DOHH2 (cell line): ENCODE data around the gene ECHS1.
"Not testable (repeated sequence)": the region's sequence is repeated elsewhere in the genome, so short reads cannot be mapped to it uniquely, and the experiment has no call there.

Source experiments
- CTCF ChIP-seq: fragments of 200-600 bp; sonication (generic); IDR thresholded peaks from one replicate; pipeline ENCODE4 v1.5.1; 2014; ENCODE audit warnings: antibody characterized with exemption, mild to moderate bottlenecking, low read depth, low read length; ENCODE audit not compliant: poor library complexity, severe bottlenecking
- EZH2phosphoT487 ChIP-seq: fragments of 200-600 bp; sonication (generic); IDR thresholded peaks from 2 replicates; pipeline ENCODE4 v1.6.1; 2017; ENCODE audit warnings: borderline replicate concordance, mild to moderate bottlenecking, antibody characterized with exemption, low read length, moderate library complexity, mixed read lengths

GRCh38 chr10:133376183-133376582, 3.0 kb upstream of the ECHS1 start:
- TF ChIP-seq CTCF, EZH2phosphoT487: not testable (repeated sequence)
